Measurements from ENCODE around the gene ANKRD17.

Gene ANKRD17

DNA sequence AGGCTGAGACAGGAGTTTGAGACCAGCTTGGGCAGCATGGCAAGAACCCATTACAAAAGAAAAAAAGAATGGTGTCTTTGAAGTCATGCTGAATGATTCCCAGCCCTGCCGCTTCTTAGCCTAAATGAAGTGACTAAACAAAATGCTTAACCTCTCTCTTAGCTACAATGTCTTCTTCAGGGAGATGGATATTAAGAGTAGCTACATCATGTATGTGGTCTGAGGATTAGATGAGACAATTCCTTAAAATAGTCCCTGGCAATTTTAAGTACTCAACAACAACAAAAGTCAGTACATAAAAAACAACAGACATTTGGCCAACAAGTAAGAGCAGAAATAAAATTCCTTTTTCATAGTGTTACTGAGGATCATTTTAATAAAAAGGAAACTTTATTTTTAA, 124.8 kb downstream of the ANKRD17 start:
- H3K9me3 ChIP-seq (ENCODE audit: insufficient read depth, low read length, severe bottlenecking) = no peaks in the 10 kb centered on the region
- no peaks in the 10 kb centered on the region for H3K27me3 ChIP-seq (ENCODE audit: insufficient read depth, low read length, poor library complexity)
- H3K36me3 ChIP-seq (ENCODE audit: insufficient read depth, low read length) = peaks cover 76% of the 10 kb centered on the region
- no peaks in the 10 kb centered on the region for H3K4me1 ChIP-seq (ENCODE audit: insufficient read depth, low read length)
- no peak overlapping the region for H2AFZ ChIP-seq (ENCODE audit: low read depth, low read length)
- TF ChIP-seq EZH2 (IDR thresholded peaks at IDR 0.05; ENCODE audit: borderline replicate concordance, low read depth, low read length, severe bottlenecking) = no peak
- TF ChIP-seq, protein P1, sequence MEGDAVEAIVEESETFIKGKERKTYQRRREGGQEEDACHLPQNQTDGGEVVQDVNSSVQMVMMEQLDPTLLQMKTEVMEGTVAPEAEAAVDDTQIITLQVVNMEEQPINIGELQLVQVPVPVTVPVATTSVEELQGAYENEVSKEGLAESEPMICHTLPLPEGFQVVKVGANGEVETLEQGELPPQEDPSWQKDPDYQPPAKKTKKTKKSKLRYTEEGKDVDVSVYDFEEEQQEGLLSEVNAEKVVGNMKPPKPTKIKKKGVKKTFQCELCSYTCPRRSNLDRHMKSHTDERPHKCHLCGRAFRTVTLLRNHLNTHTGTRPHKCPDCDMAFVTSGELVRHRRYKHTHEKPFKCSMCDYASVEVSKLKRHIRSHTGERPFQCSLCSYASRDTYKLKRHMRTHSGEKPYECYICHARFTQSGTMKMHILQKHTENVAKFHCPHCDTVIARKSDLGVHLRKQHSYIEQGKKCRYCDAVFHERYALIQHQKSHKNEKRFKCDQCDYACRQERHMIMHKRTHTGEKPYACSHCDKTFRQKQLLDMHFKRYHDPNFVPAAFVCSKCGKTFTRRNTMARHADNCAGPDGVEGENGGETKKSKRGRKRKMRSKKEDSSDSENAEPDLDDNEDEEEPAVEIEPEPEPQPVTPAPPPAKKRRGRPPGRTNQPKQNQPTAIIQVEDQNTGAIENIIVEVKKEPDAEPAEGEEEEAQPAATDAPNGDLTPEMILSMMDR (IDR thresholded peaks at IDR 0.05; ENCODE audit: borderline replicate concordance, extremely low read depth, low read length, poor library complexity, severe bottlenecking) = no peak
- no peak overlapping the region for H3K4me3 ChIP-seq (ENCODE audit: low read depth in 1 of 2, low read length in 2 of 2)
- H3K4me2 ChIP-seq (ENCODE audit: insufficient read depth, low read length) = no peak overlapping the region
- ATAC-seq (ENCODE audit: insufficient read depth, low read depth) = no peak
- peaks cover 10% of the 10 kb centered on the region; the same call in 1 of the 2 replicates for H3K79me2 ChIP-seq (ENCODE audit: insufficient read depth, low read length)
- H3K27ac ChIP-seq (ENCODE audit: low read length) = no peak overlapping the region
- no peak overlapping the region for H3K9ac ChIP-seq (ENCODE audit: low read depth, low read length)
- no peaks in the 10 kb centered on the region for H4K20me1 ChIP-seq (ENCODE audit: insufficient read depth, low read length)
- no peak for DNase-seq

DNA sequence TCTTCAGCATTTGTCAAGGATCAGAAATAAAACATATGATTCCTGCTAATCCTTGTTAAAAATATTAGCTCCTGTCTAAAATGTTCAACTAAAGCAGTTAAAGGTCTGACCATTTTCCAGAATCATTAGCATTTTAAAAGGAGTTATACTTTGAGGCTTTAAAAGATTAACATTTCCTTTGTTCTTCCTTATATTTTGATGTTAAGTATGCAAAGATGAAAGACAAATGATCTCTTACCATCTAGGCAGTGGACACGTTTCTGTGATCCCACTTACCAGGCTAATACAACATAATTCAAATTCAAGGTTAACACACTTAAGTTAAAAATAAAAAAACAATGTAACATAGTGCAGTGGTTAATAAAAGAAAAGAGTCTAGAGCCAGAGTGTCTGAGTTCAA, 127.3 kb downstream of the ANKRD17 start:
- H3K9ac ChIP-seq (ENCODE audit: low read depth, low read length) = no peak overlapping the region
- no peaks in the 10 kb centered on the region for H3K9me3 ChIP-seq (ENCODE audit: insufficient read depth, low read length, severe bottlenecking)
- H3K27me3 ChIP-seq (ENCODE audit: insufficient read depth, low read length, poor library complexity) = no peaks in the 10 kb centered on the region
- no peak overlapping the region for H3K4me3 ChIP-seq (ENCODE audit: low read depth in 1 of 2, low read length in 2 of 2)
- TF ChIP-seq, protein P1 (IDR thresholded peaks at IDR 0.05; ENCODE audit: borderline replicate concordance, extremely low read depth, low read length, poor library complexity, severe bottlenecking) = no peak
- TF ChIP-seq EZH2 (IDR thresholded peaks at IDR 0.05; ENCODE audit: borderline replicate concordance, low read depth, low read length, severe bottlenecking) = no peak
- H4K20me1 ChIP-seq (ENCODE audit: insufficient read depth, low read length) = no peaks in the 10 kb centered on the region
- no peak for ATAC-seq (ENCODE audit: insufficient read depth, low read depth)
- no peak overlapping the region for H2AFZ ChIP-seq (ENCODE audit: low read depth, low read length)
- no peak overlapping the region for H3K27ac ChIP-seq (ENCODE audit: low read length)
- H3K4me2 ChIP-seq (ENCODE audit: insufficient read depth, low read length) = no peak overlapping the region
- no peaks in the 10 kb centered on the region for H3K4me1 ChIP-seq (ENCODE audit: insufficient read depth, low read length)
- no peak for DNase-seq
- peaks cover 17% of the 10 kb centered on the region; the same call in 1 of the 2 replicates for H3K79me2 ChIP-seq (ENCODE audit: insufficient read depth, low read length)
- H3K36me3 ChIP-seq (ENCODE audit: insufficient read depth, low read length) = peaks cover 78% of the 10 kb centered on the region

DNA sequence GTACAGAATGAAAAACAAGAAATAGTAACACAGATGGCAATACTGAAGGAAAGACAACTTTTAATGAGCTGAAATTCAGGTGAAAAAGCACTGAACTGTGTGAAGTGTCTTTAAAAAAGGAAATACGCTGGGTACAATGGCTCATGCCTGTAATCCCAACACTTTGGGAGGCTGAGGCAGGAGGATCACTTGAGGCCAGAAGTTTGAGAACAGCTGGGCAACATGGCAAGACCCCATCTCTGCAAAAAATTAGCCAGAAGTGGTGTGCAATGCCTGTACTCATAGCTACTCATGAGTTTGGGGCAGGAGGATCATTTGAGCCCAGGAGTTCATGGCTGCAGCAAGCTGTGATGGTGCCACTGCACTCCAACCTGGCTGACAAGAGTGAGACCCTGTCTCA, 129.3 kb downstream of the ANKRD17 start:
- DNase-seq (no peak), ATAC-seq (ENCODE audit: insufficient read depth, low read depth) (no peak)
- TF ChIP-seq, protein P1 (IDR thresholded peaks at IDR 0.05; ENCODE audit: borderline replicate concordance, extremely low read depth, low read length, poor library complexity, severe bottlenecking) = no peak
- H3K27me3 ChIP-seq (ENCODE audit: insufficient read depth, low read length, poor library complexity) = no peaks in the 10 kb centered on the region
- no peak overlapping the region for H2AFZ ChIP-seq (ENCODE audit: low read depth, low read length)
- H3K9ac ChIP-seq (ENCODE audit: low read depth, low read length) = no peak overlapping the region
- peaks cover 75% of the 10 kb centered on the region for H3K36me3 ChIP-seq (ENCODE audit: insufficient read depth, low read length)
- H3K79me2 ChIP-seq (ENCODE audit: insufficient read depth, low read length) = peaks cover 17% of the 10 kb centered on the region; the same call in 1 of the 2 replicates
- H3K9me3 ChIP-seq (ENCODE audit: insufficient read depth, low read length, severe bottlenecking) = no peaks in the 10 kb centered on the region
- no peaks in the 10 kb centered on the region for H3K4me1 ChIP-seq (ENCODE audit: insufficient read depth, low read length)
- H3K4me3 ChIP-seq (ENCODE audit: low read depth in 1 of 2, low read length in 2 of 2) = no peak overlapping the region
- no peaks in the 10 kb centered on the region for H4K20me1 ChIP-seq (ENCODE audit: insufficient read depth, low read length)
- no peak overlapping the region for H3K27ac ChIP-seq (ENCODE audit: low read length)
- no peak overlapping the region for H3K4me2 ChIP-seq (ENCODE audit: insufficient read depth, low read length)
